Left colon (tissue), 2 donors: ENCODE data around the gene HOXB4. TPM values are rescaled to one million over a fixed set of nuclear protein-coding genes. Genes with fewer than 3 reads are reported as not detected.

Experiments
- ATAC-seq: fragments of 200-7000 bp; cut with Tn5 transposase; one replicate; pipeline ENCODE4 v1.9.1; 2020; ENCODE audit warnings: mild to moderate bottlenecking, moderate library complexity
- DNase-seq, 2 donors: peaks; one replicate each; pipeline ENCODE4 v3.0.0-alpha.2; 2020
- intact Hi-C, 2 donors: fragments of 100-400 bp; cut with DNase I in 1 of 2; cut with micrococcal nuclease in 1 of 2; formaldehyde crosslinking; loops; one replicate each; pipeline versions ENCODE4 v1.11.2 to v1.14.0; 2022; cut with DNase I, micrococcal nuclease
- total RNA-seq, 2 donors: library from RNA; stranded (reverse); fragmentation: NEBNext Ultra II Directional; extraction: Animal tissue kit (Norgen Biotek cat#: 25700); gene quantifications; one replicate each; pipeline ENCODE4 v1.2.1, GENCODE V29; 2021
- donor health status: DM: no; HTN: no; CAD: no.
- donor health status: DM: yes; HTN: yes; CAD: no.

The HOXB4 gene
- total RNA-seq, 2 donors from 2014 or later = 3.0 to 3.9 TPM

DNA sequence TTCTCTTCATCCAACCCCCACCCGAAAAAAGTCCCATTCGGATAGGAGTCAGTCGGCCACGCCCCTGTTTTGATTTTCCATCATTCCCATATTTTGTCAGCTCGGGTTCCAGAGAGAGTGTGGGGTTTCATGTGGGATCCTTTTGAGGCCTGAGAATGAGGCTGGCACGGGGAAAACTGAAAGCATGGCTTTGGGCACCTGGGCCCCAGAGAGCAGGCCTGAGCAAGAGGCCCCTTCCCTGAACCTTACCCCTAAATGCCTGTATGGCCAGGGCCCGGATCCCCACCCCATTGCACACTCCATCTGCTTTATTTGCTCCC lies 4.6 kb upstream of the HOXB4 start:
- intact Hi-C loops = no loop called here
- DNase-seq = no peak

DNA sequence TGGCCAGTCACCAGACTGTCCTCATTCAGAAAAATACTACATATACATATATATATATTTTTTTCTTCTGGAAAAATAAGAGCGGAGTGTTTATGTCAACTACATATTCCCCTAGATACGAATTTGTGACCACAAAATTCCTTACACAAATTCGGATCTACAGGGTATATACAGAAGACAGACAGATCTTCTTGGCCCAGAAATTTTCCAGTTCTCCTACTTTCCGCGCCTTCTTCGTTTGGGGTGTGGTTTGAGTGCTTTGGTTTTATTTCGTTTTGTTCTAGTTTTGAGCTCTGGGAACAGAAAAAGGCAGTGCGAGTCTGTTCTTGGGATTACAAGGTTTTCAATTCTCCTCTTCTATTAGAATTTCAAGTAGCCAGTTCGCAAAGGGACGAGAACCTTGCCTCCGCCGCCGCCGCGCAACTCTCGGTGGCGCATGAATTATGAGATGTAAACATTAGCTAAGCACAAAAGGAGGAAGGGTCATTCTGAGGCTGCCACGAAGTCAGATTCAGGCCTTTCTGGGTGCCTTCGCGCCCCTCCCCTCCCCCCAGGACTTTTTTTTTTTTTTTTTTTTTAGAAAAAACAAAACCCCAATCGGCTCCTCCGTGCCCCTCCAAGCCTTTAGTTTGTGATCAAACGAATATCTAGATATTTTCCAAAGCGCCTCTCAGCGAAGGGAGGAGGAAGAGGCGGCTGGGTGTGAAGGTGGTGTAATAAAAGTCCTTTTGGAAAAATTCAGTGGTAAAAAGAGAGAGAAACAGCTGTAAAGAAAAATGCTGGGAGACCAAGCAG lies 1.8 kb upstream of the HOXB4 start:
- ATAC-seq = peak; percentile 37
- DNase-seq = peak in 1 of 2 donors; percentile 57
- intact Hi-C loops = loop anchor here in 1 of 2 donors (5.0 kb wide), 1 partner anchor 88 kb away; no protein-coding TSS in a partner anchor

More for the DNA sequence above, 4.6 kb upstream of the HOXB4 start:
- no peak for ATAC-seq

DNA sequence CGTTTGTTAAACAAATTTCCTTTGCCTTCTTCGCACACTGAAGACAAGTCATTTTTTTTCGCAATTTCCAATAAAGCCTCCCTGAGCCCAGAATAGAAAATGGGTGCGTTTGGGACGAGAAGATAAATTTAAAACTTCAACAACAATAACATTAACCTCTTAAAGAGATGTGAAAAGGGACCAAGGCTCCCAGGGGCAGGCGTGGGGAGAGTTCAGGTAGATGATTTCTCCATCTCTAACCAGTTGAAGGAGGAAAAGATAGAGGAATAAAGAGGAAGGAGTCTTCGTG lies 1.3 kb upstream of the HOXB4 start:
- ATAC-seq (no peak), DNase-seq (no peak)
- intact Hi-C loops = loop anchor here in 1 of 2 donors (5.0 kb wide), 1 partner anchor 87 kb away; no protein-coding TSS in a partner anchor

DNA sequence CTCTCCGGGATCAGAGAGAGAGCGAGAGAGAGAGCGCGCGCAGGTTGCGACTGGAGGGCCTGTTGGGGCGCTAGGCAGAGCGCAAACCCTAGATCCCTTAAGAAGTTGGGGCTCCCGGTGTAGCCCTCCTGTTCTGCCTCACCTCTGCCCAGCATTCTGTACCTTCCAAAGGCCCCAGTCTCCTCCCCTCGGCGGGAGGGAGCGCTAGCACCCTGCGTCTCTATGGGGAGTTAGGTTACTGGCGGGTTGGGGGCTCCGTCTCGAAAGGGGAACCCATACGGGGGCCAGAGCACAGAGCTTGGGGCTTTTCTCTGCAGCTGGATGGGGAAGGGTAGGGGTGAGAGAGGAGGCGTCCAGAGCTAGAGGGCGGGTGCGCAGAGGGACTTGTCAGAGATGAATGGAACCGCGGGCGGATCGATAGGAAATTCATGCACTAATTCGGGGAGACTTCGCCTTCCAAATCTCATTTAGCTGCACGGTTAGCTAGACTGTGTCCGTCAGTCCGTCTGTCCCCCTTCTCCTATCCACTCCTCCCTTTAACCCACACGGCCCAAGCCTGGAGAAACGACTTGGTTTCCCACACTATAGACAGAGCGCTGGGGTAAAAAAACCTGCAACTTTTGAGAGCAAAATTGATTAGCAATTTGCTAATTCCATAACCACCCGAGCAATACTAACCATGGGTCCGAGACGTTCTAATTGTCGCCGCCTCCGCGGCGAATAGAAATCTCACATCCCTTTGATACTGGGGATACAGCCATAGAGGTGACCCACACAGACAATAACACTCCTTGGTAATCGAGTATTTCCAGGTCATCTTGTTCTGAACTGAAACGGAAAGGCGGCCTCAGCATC lies 693 bp upstream of the HOXB4 start:
- intact Hi-C loops = loop anchor here in 1 of 2 donors (5.0 kb wide), 1 partner anchor 87 kb away; no protein-coding TSS in a partner anchor
- DNase-seq (no peak), ATAC-seq (no peak)

DNA sequence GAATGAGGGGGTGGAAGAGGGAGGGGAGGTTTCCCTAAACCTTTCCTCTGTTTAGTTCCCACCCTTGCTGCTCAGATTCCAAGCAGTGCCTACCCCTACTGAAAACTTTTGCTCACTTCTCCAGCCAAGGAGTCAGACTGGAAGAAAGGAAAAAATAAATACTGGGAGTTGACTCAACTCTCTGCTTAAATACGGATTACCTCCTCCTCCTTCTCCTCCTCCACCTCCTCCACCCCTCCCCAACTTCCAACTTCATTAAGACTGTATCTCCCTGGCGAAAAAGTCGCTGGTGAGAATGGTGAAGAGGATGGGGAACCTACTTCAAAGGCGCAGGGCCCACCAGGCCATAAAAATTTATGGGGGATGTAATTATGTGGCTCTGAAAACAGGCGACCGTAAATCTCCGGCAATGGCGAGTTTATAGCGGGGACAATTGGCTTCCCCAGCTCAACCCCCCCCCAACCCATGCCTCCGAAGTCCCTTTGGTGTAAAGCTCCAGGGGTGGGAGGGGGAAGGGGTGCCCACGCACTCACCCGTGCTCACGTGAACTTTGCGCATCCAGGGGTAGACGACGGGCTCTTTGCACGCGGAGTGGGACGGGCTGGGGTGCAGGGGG lies 712 bp downstream of the HOXB4 start:
- ATAC-seq (peak; percentile 34), DNase-seq (peak in 1 of 2 donors; percentile 58)
- intact Hi-C loops = loop anchor here in 1 of 2 donors (5.0 kb wide), 1 partner anchor 85 kb away; no protein-coding TSS in a partner anchor

DNA sequence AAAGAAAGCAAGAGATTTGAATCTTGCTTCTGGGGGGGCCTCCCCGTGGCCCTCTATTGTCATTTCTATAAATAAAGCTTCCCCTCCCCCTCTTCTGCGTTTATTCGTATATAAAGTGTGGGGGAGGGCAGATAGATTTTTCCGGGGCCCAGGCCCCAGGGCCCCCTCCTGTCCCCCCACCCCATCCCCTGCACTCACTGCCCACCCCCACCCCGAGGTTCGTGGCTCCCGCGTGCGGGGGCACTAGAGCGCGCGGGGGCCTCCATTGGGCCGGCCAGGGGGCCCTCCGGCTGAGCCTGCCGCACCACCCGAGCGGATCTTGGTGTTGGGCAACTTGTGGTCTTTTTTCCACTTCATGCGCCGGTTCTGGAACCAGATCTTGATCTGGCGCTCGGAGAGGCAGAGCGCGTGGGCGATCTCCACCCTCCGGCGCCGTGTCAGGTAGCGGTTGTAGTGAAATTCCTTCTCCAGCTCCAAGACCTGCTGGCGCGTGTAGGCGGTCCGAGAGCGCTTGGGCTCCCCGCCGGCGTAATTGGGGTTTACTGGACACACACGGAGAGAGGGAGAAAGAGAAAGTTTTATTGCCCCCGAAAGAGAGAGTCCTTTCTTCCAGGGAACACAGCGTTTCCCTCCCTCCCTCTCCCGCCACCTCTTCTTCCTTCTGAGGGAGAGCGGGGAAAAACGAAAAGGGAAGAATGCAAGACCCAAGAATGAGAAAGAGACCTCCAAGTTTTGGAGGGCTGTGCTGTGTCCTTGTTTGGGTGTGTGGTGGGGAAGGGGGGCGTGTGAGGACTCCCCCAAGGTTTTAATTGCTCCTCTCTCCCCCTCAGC lies 1.5 kb downstream of the HOXB4 start:
- no peak for DNase-seq
- no peak for ATAC-seq
- intact Hi-C loops = loop anchor here in 1 of 2 donors (5.0 kb wide), 1 partner anchor 84 kb away; no protein-coding TSS in a partner anchor

DNA sequence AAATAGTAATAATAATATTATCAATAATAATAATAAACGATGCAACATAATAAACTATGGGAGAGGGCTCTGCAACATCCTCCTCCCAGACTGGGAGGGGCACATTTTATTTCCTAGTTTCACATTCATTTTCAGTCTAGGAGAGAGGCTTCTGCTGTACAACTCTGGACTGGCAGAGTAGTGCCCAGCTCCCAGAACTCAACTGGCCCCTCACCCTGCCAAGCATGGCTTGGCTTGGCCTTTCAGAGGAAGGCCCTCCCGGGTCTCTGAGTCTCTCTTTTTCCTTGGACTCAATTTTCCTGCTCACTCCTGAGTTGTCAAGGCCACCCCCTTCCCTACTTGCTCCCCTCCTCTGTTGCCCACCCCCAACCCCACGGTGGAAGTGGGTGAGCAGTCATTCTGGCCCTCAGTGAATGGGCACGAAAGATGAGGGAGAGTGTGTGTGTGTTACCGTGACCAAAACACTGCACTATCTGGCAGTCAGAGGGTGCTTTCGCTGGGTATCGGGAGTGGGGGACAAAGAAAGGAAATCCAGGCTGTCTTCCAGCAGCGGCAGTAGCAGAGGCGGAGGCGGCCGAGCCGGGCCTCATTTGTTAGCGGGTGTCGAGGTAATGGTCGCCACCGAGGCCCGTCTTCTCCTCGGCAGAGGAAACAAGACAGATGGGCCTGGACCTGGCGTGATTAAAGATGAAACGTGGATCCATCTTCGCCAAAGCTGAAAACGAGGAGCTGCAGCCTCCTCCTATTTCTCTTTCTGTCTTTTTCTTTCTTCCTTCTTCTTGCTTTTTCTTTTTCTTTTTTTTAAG lies 2.3 kb downstream of the HOXB4 start:
- intact Hi-C loops = loop anchor here in 1 of 2 donors (5.0 kb wide), 1 partner anchor 84 kb away; no protein-coding TSS in a partner anchor
- no peak for ATAC-seq
- DNase-seq = no peak

DNA sequence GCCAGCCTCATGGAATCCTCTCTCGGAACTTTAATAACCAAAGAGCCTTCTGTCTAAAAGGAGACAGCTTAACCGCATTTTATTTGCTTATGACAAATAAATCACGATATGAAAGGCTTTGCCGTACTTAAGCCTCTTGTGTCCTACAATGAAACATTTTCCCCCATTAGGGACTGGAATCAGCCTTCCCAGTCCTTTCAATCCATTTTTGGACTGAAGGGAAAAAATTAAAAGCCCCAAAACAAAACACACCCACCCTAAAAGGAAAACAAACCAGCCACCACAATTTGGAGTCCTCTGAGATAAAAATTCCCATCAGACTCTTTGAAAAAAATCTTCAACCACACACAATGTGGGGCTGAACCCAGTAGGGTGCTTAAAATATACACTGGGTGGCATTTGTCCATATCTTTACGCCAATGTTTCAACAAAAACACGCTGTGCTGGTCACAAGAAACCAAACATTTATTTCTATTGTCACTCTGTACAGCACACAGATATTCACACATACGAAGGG lies 3.0 kb downstream of the HOXB4 start:
- no peak for DNase-seq
- intact Hi-C loops = loop anchor here in 1 of 2 donors (5.0 kb wide), 1 partner anchor 83 kb away; no protein-coding TSS in a partner anchor
- ATAC-seq = no peak

DNA sequence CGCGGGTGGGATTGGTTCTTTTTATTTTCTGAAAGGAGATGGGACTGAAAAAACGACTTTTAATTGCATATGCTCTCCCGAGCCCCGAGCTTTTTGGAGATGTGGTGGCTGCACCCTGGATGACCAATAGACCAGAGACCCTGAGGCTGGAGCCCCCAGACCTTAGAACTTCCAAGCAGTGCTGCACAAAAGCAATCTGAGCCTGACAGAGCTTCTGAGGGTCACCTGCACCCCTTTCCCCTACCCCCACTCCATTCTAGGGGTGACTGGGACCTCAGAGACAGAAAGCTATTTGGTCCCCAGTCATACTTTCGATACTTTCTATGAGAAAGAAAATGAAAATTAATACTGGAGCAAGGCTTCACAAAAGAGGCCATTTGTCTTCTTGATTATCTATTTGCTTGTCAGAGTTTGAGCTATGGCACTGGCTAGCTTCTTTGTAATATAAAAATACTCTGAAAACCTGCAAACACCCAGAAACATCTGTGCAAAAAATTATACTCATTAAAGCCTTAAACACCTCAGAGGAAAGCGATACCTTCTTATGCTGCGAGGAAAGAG lies 3.6 kb downstream of the HOXB4 start:
- intact Hi-C loops = loop anchor here in 1 of 2 donors (5.0 kb wide), 1 partner anchor 82 kb away; no protein-coding TSS in a partner anchor
- DNase-seq (no peak), ATAC-seq (no peak)

DNA sequence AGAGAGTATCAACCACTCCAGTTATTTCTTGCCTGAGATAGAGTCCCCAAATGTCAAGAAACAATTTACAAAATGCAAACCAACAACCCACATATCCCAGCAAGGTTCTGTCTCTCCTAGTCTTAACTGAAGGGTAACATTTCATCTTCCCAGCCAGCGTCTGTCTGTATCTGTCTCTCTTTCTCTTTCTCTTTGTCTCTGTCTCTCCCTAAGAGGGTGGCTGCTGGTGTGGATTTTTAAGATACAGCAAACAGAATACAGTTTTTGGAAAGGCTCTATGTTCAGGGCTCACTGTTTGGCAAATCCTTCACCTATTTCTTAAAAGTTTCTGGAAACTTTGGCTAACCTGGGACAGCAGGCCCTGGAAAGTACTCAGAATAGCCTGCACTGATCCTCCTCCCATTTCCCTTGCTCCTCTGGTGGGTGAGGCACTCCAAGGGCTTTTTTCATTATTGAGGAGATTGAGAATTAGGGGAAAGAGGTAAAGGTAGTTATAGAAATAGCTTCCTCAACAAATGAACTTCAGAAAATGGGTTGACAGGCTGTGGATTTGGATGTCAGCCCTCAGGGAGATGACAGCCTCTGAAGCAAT lies 6.2 kb downstream of the HOXB4 start:
- DNase-seq = no peak
- no peak for ATAC-seq
- intact Hi-C loops = no loop called here

DNA sequence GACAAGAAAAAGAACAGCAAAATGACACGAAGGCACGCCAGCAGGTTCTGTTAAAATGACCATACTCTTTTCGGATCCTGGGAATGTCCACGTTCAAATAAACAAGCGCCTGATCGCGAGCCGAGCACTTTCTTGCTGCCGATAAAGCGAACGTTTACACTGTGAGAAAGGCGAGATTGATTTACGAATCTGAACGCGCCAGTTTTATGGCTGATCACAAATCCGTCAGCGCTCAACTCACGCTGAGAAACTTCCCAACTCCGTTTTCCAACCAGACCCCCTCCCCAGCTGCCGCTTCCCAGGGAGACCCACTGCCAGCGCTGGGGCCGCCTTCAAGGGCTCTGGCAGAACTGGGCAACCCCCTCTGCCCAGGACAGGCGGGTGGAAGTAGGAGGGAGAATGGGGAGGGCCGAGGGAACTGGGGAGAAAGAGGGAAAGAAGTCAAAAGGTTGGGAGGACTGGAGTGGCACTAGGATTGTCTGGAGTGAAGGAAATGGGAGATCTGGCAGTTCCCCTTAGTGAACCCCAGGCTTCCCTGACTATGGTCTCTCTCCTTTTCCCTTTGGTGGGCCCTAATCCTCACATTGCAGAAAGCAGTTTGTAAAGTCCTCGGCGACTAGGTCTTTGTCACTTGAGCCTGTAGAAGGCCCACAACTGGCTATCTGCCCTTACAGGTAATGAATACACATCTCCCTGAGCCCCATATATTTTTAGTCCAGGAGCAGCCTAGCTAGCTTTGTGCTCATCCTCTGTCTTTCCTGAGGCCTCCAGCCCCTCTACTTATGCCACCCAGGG lies 6.9 kb downstream of the HOXB4 start:
- intact Hi-C loops = no loop called here
- ATAC-seq (no peak), DNase-seq (no peak)

DNA sequence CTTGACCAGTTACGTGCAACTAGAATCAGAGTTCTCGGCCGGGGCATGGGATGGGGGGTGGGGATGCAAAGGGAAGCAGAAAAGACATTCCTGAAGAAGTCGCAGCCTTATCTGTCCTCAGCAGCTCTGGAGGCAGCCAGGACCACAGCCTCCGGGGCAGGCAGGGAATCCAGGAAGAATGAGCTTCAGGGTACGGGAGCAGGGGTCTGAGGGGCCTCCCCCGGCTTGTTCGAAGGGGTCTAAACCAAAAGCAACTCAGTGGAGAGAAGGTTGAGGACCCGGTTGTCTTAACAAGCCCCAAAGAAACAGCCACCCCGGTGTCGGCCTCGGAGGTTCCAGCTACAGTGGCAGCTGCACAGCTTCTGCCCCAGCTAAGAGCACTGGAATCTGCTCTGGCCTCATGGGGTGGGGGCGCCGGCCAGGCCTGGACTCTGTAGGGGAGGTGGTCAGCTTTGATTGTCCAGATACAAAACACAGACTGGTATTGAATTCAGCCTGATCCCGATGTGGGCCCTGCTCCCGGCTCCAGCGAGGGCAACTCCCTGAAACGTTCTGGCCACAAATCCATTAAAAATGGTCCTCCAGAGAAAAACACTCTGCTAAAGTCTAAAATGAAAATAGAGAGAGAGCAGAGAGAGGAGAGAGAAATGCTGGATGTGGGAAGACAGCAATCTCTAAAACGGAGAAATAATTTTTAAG lies 7.7 kb downstream of the HOXB4 start:
- DNase-seq = peak; percentile 9 to 23
- ATAC-seq = no peak

DNA sequence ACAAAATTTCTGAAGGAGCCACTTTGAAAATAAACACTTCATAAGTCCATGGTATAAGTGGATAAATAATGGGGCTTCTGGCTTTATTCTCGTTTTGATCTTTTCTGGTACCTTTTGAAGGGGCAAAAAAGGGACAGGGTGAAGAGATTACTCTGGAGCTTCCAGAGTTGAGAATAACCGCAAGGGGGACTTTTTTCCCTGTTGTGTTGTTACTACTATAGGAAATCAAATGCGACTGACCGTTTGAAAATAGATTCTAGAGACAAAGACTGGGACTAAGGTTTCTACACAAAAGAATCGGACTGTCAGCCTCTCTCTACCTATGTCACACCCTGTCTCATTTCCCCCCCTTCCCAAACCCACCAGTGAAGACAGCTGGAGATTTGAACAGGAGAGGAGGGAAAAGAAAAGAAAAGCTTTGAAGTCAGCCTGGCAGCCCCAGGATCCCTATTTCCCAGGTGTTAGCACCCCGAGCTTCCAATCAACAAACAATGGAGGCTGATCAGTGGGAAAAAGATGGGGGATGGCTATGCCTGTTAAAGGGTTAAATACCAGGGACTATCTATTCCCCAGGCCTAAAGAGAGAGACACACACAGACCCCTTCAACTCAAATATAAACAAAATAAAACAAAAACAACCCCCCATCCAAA lies 8.4 kb downstream of the HOXB4 start:
- intact Hi-C loops = no loop called here
- DNase-seq (no peak), ATAC-seq (no peak)

More for the DNA sequence above, 7.7 kb downstream of the HOXB4 start:
- intact Hi-C loops = no loop called here

DNA sequence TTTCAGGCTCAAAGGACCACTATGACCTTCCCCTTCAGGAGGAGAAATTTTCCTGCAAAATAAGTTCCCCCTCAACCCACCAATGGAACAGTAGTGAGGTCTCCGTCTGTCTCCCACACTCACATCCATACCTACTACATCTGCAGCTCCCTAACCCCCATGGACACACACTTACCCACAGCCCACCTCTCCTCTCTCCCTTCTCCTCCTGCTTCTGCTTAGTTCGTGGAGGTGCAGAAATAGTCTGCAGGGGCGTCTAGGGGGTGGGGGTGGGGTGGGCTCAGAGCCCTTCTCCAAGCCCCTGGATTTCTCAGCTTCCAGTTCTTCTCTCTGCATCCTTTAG lies 8.9 kb downstream of the HOXB4 start:
- ATAC-seq = no peak
- DNase-seq = no peak
- intact Hi-C loops = no loop called here
